Camera-type eye (tissue), 1 donor: Measurements from ENCODE around the gene ZSCAN1. TPM values are rescaled to one million over a fixed set of nuclear protein-coding genes. Genes with fewer than 3 reads are reported as not detected.

ENCODE experiments used
- total RNA-seq: library from RNA; depleted of rRNA; stranded (reverse); fragments of >200 nt; gene quantifications from one replicate; pipeline ENCODE4 v1.2.3, GENCODE V29; 2014

Gene ZSCAN1, protein sequence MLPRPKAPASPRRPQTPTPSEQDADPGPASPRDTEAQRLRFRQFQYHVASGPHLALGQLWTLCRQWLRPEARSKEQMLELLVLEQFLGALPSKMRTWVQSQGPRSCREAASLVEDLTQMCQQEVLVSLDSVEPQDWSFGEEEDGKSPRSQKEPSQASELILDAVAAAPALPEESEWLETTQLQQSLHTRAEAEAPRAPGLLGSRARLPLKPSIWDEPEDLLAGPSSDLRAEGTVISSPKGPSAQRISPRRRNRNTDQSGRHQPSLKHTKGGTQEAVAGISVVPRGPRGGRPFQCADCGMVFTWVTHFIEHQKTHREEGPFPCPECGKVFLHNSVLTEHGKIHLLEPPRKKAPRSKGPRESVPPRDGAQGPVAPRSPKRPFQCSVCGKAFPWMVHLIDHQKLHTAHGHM
- 0.38 TPM for total RNA-seq

DNA sequence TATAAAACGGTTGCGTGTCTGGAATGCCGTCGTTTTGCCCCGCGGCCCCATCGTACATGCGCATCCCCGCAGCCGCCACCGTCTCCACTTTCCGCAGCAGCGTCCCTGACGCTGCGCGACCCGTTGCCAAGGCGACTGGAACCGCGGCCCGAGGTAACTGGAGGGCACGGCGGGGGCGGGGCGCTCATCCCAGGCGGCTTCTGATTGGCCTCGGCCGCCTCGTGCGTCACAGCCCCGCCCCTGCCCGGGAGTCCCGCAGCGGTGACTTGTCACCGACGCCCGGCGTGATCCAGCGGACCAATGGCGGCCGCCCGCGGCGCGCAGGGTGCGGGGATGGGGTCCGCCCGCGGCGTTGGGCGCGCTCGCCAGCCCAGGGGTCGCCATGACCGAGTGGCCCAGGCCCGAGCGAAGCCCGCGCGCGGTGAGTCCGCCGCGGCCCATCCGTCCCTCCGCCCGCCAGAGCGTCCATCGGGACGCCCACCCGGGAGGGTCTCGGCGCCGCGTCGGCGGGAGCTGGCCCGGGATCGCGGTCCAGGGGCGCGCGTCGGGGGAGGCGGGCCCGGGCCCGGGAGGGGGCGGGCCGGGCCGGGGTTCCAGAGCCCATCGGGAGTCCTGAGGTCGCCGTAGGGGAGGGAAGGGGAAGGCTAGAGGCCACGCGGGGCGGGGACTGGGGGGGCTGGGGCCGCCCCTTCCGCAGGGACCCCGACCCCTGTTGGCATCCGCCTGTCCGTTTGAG, at the start of gene ZSCAN1:
Gene ZSCAN1 (plus strand): TSS at position 285 of the 736 bp plus-strand sequence. CDS start 3,812 bp downstream, outside the sequence.

GRCh38 chr19:58002384-58003173, 31.2 kb upstream of the ZSCAN1 start, which contains the start of gene ZNF606:
ZNF606 (minus strand) TSS chr19:58002820; CDS start chr19:58001319, 1,501 bp downstream.

DNA sequence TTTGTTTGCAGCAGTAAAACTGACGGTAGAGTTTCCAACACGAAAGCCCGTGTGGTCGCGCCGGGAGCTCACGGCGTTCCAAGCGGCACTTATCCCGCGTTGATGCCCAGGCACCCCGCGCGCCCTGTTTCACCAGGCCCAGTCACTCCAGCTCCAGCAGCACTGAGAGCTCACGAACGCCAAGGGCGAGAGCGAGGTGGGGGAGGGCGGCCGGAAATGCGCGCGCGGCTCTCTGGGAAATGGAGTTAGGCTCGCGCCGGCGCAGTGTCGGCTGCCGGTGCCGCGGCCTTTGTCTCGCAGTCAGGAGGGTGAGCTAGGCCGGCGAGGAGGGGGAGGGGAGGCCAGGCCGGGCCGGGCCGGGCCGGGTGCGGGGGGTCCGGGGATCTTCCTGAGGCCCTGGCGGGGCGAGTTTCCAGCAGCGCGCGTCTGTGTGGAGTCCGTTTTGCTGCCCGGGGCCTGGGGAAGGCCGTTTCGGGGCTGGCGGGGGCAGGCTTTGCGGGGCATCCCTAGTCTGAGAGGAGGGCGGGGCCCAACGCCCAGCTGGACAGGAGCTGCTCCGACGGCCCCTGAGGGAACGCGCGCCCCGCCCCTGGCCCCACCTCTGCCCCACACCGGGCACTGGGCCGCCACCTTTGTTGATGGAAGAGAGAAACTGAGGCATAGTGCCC, 25.3 kb downstream of the ZSCAN1 start, which contains the start of gene ZNF135:
Gene ZNF135 (plus strand): TSS at position 280 of the 668 bp plus-strand sequence. CDS start 721 bp downstream, outside the sequence.

DNA sequence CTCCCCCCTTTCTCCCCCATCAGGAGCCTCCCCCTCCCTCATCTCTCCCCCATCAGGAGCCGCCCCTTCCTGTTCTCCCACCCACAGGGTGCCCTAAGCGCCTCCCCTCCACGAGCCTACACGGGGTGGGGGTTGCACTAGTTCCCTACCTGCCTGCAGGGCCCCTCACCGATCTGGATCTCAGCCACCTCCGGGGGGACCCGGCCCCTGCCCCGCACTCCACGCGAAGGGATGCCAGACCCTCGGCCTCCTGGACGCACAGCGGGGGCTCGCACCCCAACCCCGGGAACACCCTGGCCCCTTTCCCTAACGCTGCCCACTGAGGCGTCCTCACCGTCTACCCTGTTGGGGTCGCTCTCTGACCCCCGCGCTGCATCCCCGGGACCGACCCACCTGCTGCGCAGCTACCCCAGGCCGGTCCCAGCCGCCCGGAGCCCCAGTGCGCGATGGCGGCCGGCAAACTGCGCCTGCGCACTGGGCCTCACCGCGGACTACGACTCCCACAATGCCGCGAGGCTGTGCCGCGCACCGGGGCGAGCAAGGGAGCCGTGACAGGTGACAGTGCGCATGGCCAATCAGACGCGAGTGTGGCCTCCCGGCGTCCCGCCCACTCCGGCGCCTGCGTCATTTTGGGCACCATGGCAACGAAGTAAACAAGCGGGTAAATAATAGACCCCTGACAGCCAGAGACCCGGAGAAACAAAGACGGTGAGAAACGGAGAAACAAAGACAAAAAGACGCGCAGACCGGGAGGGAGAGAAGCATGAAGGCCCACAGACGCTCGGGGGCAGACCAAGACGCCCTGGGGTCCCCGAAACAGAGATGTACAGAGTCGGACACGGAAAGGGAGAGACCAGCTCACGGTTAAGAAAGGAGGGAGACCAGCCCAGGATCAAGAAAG, 64.2 kb downstream of the ZSCAN1 start, which contains the start of gene ZSCAN18:
Gene ZSCAN18 (minus strand): TSS at position 451 of the 901 bp plus-strand sequence. CDS start 7,964 bp downstream, outside the sequence.

Other genes with a start within 250 kb of the ZSCAN1 start
- 10.1 TPM for gene ZNF552, start 219.1 kb upstream of the ZSCAN1 start, total RNA-seq
- 30.3 TPM for gene ZNF587B, start 203.7 kb upstream of the ZSCAN1 start, total RNA-seq
- gene ZNF587, start 184.2 kb upstream of the ZSCAN1 start, total RNA-seq = 65.3 TPM
- gene ZNF814, start 145.0 kb upstream of the ZSCAN1 start, total RNA-seq = 32.8 TPM
- gene ZNF417, start 117.4 kb upstream of the ZSCAN1 start, total RNA-seq = 52.0 TPM
- 31.7 TPM for gene ZNF418, start 98.6 kb upstream of the ZSCAN1 start, total RNA-seq
- 19.6 TPM for gene ZNF256, start 86.3 kb upstream of the ZSCAN1 start, total RNA-seq
- gene C19orf18, start 59.5 kb upstream of the ZSCAN1 start, total RNA-seq = 0.66 TPM
- gene ZNF606, start 31.2 kb upstream of the ZSCAN1 start, total RNA-seq = 101 TPM
- gene ZNF135, start 25.3 kb downstream of the ZSCAN1 start, total RNA-seq = 25.1 TPM
- 140 TPM for gene ZSCAN18, start 64.2 kb downstream of the ZSCAN1 start, total RNA-seq
- 30.3 TPM for gene ZNF329, start 116.8 kb downstream of the ZSCAN1 start, total RNA-seq
- 37.1 TPM for gene ZNF274, start 149.0 kb downstream of the ZSCAN1 start, total RNA-seq
- 105 TPM for gene ZNF544, start 194.9 kb downstream of the ZSCAN1 start, total RNA-seq
- 21.1 TPM for gene ZNF8, start 244.9 kb downstream of the ZSCAN1 start, total RNA-seq